SK-MEL-5 (cell line): ENCODE results near the gene ARL10. TPM values are rescaled to one million over a fixed set of nuclear protein-coding genes. Genes with fewer than 3 reads are reported as not detected.

Experiments used
- DNase-seq: peaks from one replicate; pipeline ENCODE4 v3.0.0-alpha.2; 2016; ENCODE audit warnings: low read depth, low spot score
- in situ Hi-C: cut with HindIII; loops from 2 replicates; pipeline ENCODE4 v1.10.0; 2016; ENCODE audit warnings: low sequenced_read_pairs, high pct_unique_total_duplicates, low pct_unique_long_range_greater_than_20kb
- polyA plus RNA-seq, 2 experiments: library from polyadenylated mRNA; depleted of rRNA; stranded (reverse); fragments of >200 nt; gene quantifications; 2 replicates each; pipeline ENCODE4 v1.2.3, GENCODE V29; 2015
- total RNA-seq: library from RNA; depleted of rRNA; stranded (reverse); fragments of >200 nt; shearing (Covaris generic); gene quantifications from 2 replicates; pipeline ENCODE4 v1.2.3, GENCODE V29; 2014; rRNA removed

The ARL10 gene, protein sequence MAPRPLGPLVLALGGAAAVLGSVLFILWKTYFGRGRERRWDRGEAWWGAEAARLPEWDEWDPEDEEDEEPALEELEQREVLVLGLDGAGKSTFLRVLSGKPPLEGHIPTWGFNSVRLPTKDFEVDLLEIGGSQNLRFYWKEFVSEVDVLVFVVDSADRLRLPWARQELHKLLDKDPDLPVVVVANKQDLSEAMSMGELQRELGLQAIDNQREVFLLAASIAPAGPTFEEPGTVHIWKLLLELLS
- 0.03 and 0.05 TPM in 2 replicates for total RNA-seq
- 0.02 TPM in 1 of 2 replicates, not detected in the other for polyA plus RNA-seq (2015; cell fraction: cytosol; rRNA removed)
- polyA plus RNA-seq (2015; cell fraction: nucleus; rRNA removed): not detected in 2 replicates

GRCh38 chr5:176365351-176366231, at the start of gene ARL10:
TSS of gene ARL10 (plus strand) at chr5:176365487. CDS start at chr5:176365564, 77 bp downstream.
- no peak for DNase-seq
- in situ Hi-C loops: no loop called here

GRCh38 chr5:176317534-176318374, 47.5 kb upstream of the ARL10 start:
- in situ Hi-C loops: no loop called here
- no peak for DNase-seq

- peak; percentile 36 for DNase-seq
- in situ Hi-C loops: no loop called here
Observed at GRCh38 chr5:176319827-176320554, 45.3 kb upstream of the ARL10 start.

DNA sequence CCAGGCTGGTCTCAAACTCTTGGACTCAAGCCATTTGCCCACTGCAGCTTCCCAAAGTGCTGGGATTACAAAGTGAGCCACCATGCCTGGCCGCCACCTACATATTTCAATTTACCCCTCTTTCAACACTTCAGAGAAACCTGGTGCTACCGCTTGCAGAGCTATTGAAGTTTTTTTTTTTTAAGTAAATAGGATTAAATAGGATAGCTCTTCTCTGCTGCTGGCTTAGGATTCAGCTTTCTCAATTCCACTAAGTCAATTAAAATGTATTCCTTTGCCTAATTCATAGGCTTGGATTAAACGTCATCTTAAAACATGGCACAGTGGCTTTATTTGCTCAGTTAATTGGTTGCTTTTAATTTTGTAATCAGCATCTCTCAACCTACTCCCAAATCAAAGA, 44.7 kb upstream of the ARL10 start:
- DNase-seq: no peak
- in situ Hi-C loops: no loop called here

GRCh38 chr5:176334031-176334770, 31.1 kb upstream of the ARL10 start:
- in situ Hi-C loops: no loop called here
- DNase-seq: no peak

DNA sequence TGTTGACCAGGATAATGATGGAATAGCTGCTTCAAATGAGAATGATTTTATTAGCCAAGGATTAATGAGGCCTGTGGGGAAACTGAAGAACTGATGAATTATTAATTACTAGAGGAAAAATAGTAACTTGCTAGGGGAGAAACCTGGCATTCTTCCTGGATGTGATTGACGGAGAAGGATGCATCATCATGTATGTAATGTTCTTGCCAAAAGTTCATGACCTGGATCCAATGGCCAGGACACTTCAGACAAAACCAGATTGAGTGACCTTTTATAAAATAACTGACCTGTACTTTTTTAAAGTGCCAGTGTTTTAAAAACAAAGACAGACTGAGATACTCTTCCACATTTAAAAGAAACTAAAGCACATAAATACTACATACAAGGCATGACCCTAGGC, 27.4 kb upstream of the ARL10 start:
- no peak for DNase-seq
- in situ Hi-C loops: no loop called here

GRCh38 chr5:176339304-176339703, 26.0 kb upstream of the ARL10 start:
- no peak for DNase-seq
- in situ Hi-C loops: no loop called here

DNA sequence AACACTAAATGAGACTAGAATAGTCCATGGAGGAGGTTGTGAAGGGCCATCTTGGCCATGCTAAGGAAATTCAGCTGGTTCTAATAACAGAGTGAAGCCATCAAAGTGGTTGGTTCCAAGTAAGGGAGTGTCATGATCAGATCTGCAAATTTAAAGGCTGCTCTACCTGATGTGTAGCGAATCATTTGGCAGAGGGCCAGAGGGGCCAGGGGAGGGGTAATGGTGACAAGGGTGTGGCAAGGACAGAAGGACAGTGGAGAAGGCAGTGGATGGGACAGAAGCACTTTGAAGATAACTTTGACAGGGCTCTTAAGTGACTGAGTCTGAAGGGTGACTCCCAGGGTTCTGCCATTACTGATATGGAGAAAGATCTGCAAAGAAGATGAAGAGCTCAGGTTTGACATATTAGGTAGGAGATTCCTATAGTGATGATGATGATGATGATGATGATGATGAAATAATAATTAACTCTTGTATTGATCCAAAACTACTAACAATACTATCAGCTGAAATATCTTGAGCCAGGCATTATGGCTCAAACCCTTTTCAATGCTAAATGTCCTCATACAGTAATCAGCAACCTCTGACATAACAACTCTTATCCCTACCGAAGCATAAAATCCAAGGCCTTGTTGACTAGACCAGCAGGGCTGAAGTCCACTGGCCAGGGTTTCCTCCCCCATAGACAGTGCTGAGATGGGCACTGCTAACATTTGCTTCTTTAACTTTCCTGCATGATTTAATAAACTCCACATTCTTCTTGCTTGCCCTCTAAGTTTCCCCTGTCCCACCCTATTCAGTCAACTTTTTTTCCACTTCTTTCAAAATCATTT, 23.7 kb upstream of the ARL10 start:
- no peak for DNase-seq
- in situ Hi-C loops: no loop called here

- no peak for DNase-seq
- in situ Hi-C loops: no loop called here
Observed at GRCh38 chr5:176342158-176342483, 23.2 kb upstream of the ARL10 start.

DNA sequence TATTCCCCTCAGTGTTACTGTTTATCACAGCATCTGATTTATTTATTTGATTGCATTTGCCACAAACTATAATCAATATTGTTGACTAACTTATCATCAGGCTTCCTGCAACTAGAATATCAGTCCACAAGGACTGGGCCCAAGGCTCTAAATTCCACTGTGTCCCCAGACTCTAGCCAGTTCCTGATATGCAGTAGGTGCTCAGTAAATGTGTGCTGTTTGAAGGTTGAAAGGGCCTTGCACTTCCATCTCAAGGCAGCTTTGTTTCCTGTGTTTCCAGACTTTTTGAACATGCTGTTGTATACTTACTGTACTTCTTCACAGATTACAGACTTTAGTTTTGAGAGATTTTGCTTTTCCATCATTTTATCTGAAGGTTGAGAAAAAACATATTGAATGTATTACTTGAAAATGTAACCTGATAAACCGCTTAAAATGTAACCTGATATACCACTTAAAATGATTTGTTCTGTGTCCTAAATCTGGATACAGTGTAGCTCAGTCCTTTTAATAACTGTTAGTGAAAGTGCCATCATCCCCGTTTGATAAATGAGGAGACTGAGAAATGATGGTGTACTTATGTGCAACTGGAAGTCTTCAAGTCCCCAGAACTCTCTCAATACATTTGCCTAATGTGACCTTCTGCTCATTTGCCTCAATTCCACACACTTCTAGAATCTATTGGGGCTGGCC, 22.4 kb upstream of the ARL10 start:
- no peak for DNase-seq
- in situ Hi-C loops: no loop called here

GRCh38 chr5:176350416-176350815, 14.9 kb upstream of the ARL10 start:
- DNase-seq: no peak
- in situ Hi-C loops: no loop called here

GRCh38 chr5:176352116-176352878, 13.0 kb upstream of the ARL10 start:
- in situ Hi-C loops: no loop called here
- DNase-seq: no peak

- in situ Hi-C loops: no loop called here
- no peak for DNase-seq
Observed at GRCh38 chr5:176353533-176353932, 11.8 kb upstream of the ARL10 start.

GRCh38 chr5:176355400-176356178, 9.7 kb upstream of the ARL10 start:
- no peak for DNase-seq

More at GRCh38 chr5:176355400-176356178, 9.7 kb upstream of the ARL10 start:
- in situ Hi-C loops: no loop called here
